C4-2B (cell line): Measurements from ENCODE around the gene NPC1.

Experiments
- ZFX ChIP-seq: fragments of 450-650 bp; IDR thresholded peaks from 2 replicates; pipeline ENCODE4 v1.6.1; 2017
- TF ChIP-seq, protein P1 (sequence below): fragments of 450-650 bp; conservative IDR thresholded peaks from 2 replicates; pipeline ENCODE4 v1.5.1; 2017; ENCODE audit warnings: mild to moderate bottlenecking

DNA sequence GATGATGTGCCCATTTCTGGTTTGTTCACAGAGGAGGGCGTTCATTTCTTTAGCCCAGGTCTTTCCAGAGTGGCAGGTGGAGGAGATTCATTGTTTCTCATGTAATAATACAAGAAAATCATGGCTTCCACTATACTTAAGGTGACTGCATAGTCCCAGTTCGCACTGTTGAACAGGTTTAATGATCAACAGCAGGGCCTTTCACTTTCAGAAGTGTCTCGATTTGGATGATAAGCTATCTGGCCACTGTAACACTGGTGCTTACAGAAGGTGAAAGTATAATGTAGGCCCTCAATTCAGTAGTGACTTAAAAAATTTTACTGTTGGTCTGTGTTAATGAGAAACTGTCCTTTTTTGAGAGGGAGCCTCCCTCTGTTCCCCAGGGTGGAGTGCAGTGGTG lies 81.6 kb downstream of the NPC1 start:
- TF ChIP-seq, protein P1, sequence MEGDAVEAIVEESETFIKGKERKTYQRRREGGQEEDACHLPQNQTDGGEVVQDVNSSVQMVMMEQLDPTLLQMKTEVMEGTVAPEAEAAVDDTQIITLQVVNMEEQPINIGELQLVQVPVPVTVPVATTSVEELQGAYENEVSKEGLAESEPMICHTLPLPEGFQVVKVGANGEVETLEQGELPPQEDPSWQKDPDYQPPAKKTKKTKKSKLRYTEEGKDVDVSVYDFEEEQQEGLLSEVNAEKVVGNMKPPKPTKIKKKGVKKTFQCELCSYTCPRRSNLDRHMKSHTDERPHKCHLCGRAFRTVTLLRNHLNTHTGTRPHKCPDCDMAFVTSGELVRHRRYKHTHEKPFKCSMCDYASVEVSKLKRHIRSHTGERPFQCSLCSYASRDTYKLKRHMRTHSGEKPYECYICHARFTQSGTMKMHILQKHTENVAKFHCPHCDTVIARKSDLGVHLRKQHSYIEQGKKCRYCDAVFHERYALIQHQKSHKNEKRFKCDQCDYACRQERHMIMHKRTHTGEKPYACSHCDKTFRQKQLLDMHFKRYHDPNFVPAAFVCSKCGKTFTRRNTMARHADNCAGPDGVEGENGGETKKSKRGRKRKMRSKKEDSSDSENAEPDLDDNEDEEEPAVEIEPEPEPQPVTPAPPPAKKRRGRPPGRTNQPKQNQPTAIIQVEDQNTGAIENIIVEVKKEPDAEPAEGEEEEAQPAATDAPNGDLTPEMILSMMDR: no peak
- no peak for TF ChIP-seq ZFX
